H7 (cell line): ENCODE data around the gene TGM1. TPM values are rescaled to one million over a fixed set of nuclear protein-coding genes. Genes with fewer than 3 reads are reported as not detected.

Experiments used
- DNase-seq: peaks from one replicate; pipeline ENCODE4 v3.0.0; 2012
- H3K27me3 ChIP-seq: 2 replicates; pipeline ENCODE4 v1.6.0; 2011; ENCODE audit warnings: mild to moderate bottlenecking, low read length; ENCODE audit not compliant: control insufficient read depth, insufficient read depth
- H3K36me3 ChIP-seq: replicated peaks from 2 replicates; pipeline ENCODE4 v1.5.1; 2011; ENCODE audit warnings: low read length; ENCODE audit not compliant: control insufficient read depth, insufficient read depth
- H3K4me3 ChIP-seq: 2 replicates; pipeline ENCODE4 v1.5.1; 2011; ENCODE audit warnings: low read depth, mild to moderate bottlenecking, control low read depth, low read length, moderate library complexity; ENCODE audit not compliant: insufficient read depth
- total RNA-seq: library from RNA; depleted of rRNA; stranded (reverse); fragments of >200 nt; shearing (Covaris generic); gene quantifications from 2 replicates; pipeline ENCODE4 v1.2.3, GENCODE V29; 2014

TGM1 gene
- total RNA-seq, 1 experiment from 2014 or later: 0.21 TPM

DNA sequence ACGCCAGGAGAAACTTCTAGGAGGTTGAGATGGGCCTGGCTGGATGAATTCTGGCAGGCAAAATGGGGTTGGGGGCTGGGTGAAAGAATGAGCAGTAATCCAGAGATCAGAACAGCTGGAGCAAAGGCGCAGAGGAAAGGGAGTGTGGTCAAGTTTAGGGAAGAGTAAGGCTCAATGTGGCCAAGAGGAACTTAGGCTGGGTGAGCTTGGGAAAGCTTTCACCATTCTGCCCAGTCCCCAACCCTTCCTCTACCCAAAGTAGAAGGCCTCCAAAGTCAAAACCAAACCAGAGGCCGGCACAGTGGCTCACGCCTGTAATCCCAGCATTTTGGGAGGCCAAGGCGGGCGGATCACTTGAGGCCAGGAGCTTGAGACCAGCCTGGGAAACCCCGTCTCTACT lies 18.7 kb upstream of the TGM1 start:
- Histone ChIP-seq H3K27me3 (no peaks in the 10 kb centered on the region), H3K4me3 (no peak overlapping the region), H3K36me3 (no peaks in the 10 kb centered on the region)
- DNase-seq: no peak

- Histone ChIP-seq H3K4me3 (no peak overlapping the region), H3K36me3 (no peaks in the 10 kb centered on the region)
These were observed 18.0 kb upstream of the TGM1 start for GRCh38 chr14:24280797-24281460.

DNA sequence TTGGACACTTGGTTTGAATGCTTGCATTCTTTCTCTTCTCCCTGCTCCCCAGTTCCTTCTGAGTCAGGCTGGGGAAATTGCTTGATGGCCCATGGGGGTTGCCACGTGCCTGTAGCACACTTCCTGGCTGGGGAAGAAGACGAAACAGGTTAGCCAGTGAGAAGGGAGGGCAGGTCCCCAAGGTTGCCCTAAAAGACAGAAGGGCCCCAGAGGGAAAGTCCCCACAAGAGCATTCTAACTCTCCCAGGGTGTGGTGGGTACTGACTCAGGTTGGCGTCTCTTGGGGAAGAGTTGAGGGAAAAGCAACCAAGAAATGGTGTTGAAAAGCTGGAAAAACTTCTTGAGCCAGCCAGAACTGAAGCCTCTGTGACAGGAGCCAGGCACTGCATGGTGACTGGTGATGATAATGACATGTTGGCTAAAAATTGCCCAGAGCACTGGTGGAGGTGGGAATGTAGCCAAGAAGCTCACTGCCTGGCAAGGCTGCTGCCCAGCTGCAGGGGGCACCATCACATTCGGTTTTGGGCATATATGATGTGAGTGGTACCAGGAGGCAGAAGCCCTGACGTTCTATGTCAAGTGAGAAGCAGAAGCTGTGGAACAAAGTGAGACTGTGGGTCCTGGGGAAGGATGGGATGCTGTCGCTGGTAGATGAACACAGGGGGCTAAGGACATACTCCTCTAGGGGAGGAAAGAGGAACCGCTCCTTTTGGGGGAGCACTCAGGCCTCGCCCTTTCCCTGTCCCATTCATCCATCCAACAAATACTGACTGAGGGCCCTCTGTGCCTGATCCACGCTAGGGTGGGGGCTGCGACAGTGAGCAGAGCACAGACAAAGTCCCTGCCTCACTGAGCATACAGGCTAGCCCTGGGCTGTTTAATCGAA lies 16.6 kb upstream of the TGM1 start:
- Histone ChIP-seq H3K4me3 (no peak overlapping the region), H3K36me3 (no peaks in the 10 kb centered on the region), H3K27me3 (no peaks in the 10 kb centered on the region)
- DNase-seq: peak; percentile 38

More at GRCh38 chr14:24280797-24281460, 18.0 kb upstream of the TGM1 start:
- H3K27me3 ChIP-seq: no peaks in the 10 kb centered on the region
- no peak for DNase-seq

DNA sequence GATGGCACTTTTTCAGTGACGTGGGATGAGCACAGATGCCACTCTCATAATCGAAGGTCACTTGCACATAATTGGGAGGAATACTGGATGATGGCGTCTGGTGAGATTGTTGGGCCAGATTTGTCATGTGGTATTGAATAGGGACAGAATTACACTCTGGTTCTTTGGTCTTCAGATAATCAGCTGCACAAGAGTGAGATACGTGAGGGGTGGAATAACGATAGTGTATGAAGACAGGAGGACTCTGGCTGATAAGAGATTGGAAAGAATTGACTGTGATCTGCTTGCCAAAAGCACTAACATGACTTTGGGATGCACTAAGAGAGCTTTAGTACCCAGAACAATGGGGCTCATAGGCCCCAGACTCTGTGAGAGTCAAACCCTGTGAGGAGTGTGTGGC lies 15.4 kb upstream of the TGM1 start:
- Histone ChIP-seq H3K36me3 (no peaks in the 10 kb centered on the region), H3K4me3 (no peak overlapping the region), H3K27me3 (no peaks in the 10 kb centered on the region)
- DNase-seq: no peak

- H3K4me3 ChIP-seq: no peak overlapping the region
- DNase-seq: no peak
These were observed 14.8 kb upstream of the TGM1 start for GRCh38 chr14:24277606-24278321.

DNA sequence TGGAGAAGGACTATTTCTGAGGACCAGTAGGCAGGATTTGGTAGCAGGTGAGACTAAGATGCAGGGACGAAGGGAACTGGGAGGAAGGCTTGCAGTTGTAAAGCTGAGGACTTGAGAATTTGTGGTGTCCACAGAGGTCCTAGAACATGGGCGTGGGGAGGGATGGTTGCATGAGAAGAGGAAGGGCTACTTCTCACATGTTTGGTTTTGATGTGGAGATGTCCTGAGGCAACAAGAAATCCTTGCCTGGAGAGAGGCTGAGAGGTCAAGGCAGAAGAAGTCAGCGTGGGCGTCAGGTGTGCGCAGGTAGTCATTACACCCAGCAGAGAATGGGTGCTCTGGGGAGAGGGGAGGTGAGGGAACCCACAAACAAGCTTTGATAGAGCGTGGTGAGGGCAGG lies 14.1 kb upstream of the TGM1 start:
- Histone ChIP-seq H3K27me3 (no peaks in the 10 kb centered on the region), H3K4me3 (no peak overlapping the region), H3K36me3 (no peaks in the 10 kb centered on the region)
- DNase-seq: no peak

More at GRCh38 chr14:24277606-24278321, 14.8 kb upstream of the TGM1 start:
- Histone ChIP-seq H3K36me3 (no peaks in the 10 kb centered on the region), H3K27me3 (no peaks in the 10 kb centered on the region)

GRCh38 chr14:24274101-24274543 lies 11.1 kb upstream of the TGM1 start:
- no peak for DNase-seq
- no peaks in the 10 kb centered on the region for H3K27me3 ChIP-seq
- no peaks in the 10 kb centered on the region for H3K36me3 ChIP-seq
- H3K4me3 ChIP-seq: no peak overlapping the region

- no peaks in the 10 kb centered on the region for H3K36me3 ChIP-seq
- no peaks in the 10 kb centered on the region for H3K27me3 ChIP-seq
- H3K4me3 ChIP-seq: no peak overlapping the region
- DNase-seq: no peak
These were observed 10.5 kb upstream of the TGM1 start for GRCh38 chr14:24273422-24273998.

- H3K36me3 ChIP-seq: no peaks in the 10 kb centered on the region; the same call in 1 of the 2 replicates
- H3K27me3 ChIP-seq: no peaks in the 10 kb centered on the region
- no peak for DNase-seq
- H3K4me3 ChIP-seq: no peak overlapping the region
These were observed 9.5 kb upstream of the TGM1 start for GRCh38 chr14:24272467-24272866.

DNA sequence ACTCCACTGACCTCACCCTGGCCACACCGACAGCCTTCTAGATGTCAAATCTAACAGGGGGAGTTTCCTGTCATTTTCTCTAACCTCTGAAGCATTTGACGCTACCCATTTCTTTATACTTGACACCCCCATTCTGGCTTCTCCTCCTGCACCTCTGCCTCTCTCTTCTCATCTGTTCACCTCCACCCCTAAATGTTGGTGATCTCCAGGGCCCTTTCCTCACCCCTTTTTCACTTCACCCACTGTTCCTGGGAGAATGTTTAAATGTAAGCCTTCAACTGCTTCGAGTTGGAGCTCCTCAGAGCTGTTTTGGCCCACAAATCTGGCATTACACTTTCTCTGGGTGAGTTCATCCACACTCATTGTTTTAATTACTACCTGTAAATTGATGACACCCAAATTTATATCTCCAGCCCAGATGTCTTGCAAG lies 8.9 kb upstream of the TGM1 start:
- DNase-seq: no peak
- Histone ChIP-seq H3K27me3 (no peaks in the 10 kb centered on the region), H3K4me3 (peak overlapping the region; percentile 89), H3K36me3 (peaks cover 2% of the 10 kb centered on the region; the same call in 1 of the 2 replicates)

GRCh38 chr14:24271134-24271833 lies 8.3 kb upstream of the TGM1 start, which contains the start of gene RABGGTA:
RABGGTA (minus strand) TSS chr14:24271597; CDS start chr14:24271115, 482 bp downstream.
- DNase-seq: peak; percentile 99
- no peaks in the 10 kb centered on the region for H3K27me3 ChIP-seq
- peak within 1 kb of the TSS; percentile 89 for H3K4me3 ChIP-seq
- H3K36me3 ChIP-seq: peaks cover 2% of the 10 kb centered on the region; the same call in 1 of the 2 replicates

DNA sequence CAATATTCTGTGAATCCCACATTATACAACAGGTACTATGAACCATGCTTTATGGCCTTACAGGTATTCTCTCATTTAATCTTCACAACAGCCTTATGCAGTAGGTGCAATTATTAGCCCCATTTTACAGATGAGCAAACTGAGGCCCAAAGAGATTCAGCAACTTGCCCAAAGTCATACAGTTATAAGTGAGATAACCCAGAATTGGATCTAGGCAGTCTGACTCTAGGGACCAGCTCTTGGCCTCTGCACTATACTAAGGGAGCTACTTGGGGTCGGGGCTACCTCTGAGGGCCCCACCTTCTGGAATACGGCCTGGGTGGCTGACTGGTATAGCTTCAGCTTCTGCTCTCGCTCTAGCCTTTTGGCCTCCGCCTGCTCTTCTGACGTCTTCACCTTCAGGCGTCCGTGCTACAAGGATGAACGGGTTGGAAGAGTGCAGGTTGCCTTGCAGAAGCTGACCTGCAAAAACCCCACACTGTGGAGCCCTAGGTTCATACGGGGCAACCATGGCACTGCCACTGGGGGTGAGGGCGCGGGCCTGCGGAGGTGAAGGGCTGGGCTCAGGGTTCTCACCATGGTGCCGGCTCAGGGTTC lies 7.7 kb upstream of the TGM1 start:
- Histone ChIP-seq H3K27me3 (no peaks in the 10 kb centered on the region), H3K36me3 (peaks cover 2% of the 10 kb centered on the region; the same call in 1 of the 2 replicates), H3K4me3 (peak overlapping the region; percentile 89)
- DNase-seq: no peak

GRCh38 chr14:24269910-24270536 lies 7.0 kb upstream of the TGM1 start:
- no peak overlapping the region for H3K4me3 ChIP-seq
- no peak for DNase-seq
- H3K27me3 ChIP-seq: no peaks in the 10 kb centered on the region
- peaks cover 2% of the 10 kb centered on the region; the same call in 1 of the 2 replicates for H3K36me3 ChIP-seq
